ENCODE data around the gene MYO1D.

- TF ChIP-seq CTCF (IDR thresholded peaks at IDR 0.05; ENCODE audit: low read depth, low read length) (no peak), EZH2phosphoT487 (IDR thresholded peaks at IDR 0.05; ENCODE audit: low read depth) (no peak)
Observed at GRCh38 chr17:32513579-32513978, 363.3 kb downstream of the MYO1D start.

Measured in OCI-LY3 (cell line).